ENCODE data around the gene CRYBA1. TPM values are rescaled to one million over a fixed set of nuclear protein-coding genes. Genes with fewer than 3 reads are reported as not detected.

Gene CRYBA1
- total RNA-seq, 1 experiment from 2014 or later: not detected

DNA sequence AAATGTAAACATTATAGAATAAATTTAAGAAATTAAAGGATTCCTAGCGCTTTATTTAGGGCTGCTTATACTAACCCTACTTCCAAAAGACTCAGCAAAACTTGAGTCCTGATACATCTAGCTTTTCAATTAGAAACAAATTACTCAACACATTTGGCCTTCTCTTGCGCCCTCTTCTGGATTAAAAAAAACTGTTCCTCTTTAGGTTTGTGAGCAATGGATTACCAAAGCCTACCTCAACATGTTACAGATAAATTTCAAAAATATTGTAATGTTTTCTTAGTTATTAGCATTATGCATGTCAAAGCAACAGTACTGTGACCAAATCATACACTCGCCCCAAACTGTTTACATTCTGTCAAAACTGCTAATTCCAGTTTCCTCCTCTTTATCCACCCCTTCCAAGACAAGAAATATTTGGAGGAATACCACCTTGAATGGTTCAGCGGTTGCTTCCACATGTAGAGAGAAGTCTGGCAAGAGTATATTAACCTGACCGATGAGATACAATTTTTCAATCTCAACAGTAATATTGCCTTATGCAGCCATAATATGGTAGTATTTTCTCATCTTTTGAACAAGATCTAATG, 44.6 kb downstream of the CRYBA1 start (continued):
- TF ChIP-seq, protein P1, sequence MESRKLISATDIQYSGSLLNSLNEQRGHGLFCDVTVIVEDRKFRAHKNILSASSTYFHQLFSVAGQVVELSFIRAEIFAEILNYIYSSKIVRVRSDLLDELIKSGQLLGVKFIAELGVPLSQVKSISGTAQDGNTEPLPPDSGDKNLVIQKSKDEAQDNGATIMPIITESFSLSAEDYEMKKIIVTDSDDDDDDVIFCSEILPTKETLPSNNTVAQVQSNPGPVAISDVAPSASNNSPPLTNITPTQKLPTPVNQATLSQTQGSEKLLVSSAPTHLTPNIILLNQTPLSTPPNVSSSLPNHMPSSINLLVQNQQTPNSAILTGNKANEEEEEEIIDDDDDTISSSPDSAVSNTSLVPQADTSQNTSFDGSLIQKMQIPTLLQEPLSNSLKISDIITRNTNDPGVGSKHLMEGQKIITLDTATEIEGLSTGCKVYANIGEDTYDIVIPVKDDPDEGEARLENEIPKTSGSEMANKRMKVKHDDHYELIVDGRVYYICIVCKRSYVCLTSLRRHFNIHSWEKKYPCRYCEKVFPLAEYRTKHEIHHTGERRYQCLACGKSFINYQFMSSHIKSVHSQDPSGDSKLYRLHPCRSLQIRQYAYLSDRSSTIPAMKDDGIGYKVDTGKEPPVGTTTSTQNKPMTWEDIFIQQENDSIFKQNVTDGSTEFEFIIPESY (IDR thresholded peaks at IDR 0.05; ENCODE audit: extremely low read depth, insufficient replicate concordance, low read length): no peak
- TF ChIP-seq SIN3A (IDR thresholded peaks at IDR 0.05; ENCODE audit: low read depth): no peak
- TF ChIP-seq SRF (IDR thresholded peaks at IDR 0.05; ENCODE audit: low read depth): no peak
- TF ChIP-seq EZH2 (IDR thresholded peaks at IDR 0.05): no peak
- TF ChIP-seq YY1 (IDR thresholded peaks at IDR 0.05; ENCODE audit: extremely low read depth, insufficient replicate concordance, low read depth, low read length): no peak
- TF ChIP-seq, protein P2, sequence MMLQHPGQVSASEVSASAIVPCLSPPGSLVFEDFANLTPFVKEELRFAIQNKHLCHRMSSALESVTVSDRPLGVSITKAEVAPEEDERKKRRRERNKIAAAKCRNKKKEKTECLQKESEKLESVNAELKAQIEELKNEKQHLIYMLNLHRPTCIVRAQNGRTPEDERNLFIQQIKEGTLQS (IDR thresholded peaks at IDR 0.05): no peak
- no peak for TF ChIP-seq ZFX (IDR thresholded peaks at IDR 0.05)
- TF ChIP-seq ZNF274 (IDR thresholded peaks at IDR 0.05; ENCODE audit: low read depth, low read length): no peak
- TF ChIP-seq, protein P3, sequence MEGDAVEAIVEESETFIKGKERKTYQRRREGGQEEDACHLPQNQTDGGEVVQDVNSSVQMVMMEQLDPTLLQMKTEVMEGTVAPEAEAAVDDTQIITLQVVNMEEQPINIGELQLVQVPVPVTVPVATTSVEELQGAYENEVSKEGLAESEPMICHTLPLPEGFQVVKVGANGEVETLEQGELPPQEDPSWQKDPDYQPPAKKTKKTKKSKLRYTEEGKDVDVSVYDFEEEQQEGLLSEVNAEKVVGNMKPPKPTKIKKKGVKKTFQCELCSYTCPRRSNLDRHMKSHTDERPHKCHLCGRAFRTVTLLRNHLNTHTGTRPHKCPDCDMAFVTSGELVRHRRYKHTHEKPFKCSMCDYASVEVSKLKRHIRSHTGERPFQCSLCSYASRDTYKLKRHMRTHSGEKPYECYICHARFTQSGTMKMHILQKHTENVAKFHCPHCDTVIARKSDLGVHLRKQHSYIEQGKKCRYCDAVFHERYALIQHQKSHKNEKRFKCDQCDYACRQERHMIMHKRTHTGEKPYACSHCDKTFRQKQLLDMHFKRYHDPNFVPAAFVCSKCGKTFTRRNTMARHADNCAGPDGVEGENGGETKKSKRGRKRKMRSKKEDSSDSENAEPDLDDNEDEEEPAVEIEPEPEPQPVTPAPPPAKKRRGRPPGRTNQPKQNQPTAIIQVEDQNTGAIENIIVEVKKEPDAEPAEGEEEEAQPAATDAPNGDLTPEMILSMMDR (IDR thresholded peaks at IDR 0.05 in 2 of 3, conservative IDR thresholded peaks at IDR 0.05 in 1 of 3; ENCODE audit: borderline replicate concordance in 1 of 3, insufficient read depth in 1 of 3, low read depth in 2 of 3, low read length in 2 of 3): peak; percentile 55 to 70 (median 67); a peak in 5 of 6 replicates
- TF ChIP-seq CBX3 (IDR thresholded peaks at IDR 0.05; ENCODE audit: low read depth): no peak
